Breast epithelium (tissue), 3 donors: ENCODE data around the gene PCNA.

ENCODE experiments used
- POLR2A ChIP-seq: fragments of 450-650 bp; IDR thresholded peaks from one replicate; pipeline ENCODE4 v1.6.1; 2016; ENCODE audit warnings: antibody characterized with exemption, mild to moderate bottlenecking, moderate library complexity
- POLR2AphosphoS5 ChIP-seq, 3 donors: sonication (generic); formaldehyde crosslinking; IDR thresholded peaks; one replicate each; pipeline ENCODE4 v1.6.1; 2017; ENCODE audit warnings: antibody characterized with exemption in 3 of 3
- TF ChIP-seq, protein P1 (sequence below), 3 donors: fragments of 450-650 bp; IDR thresholded peaks; one replicate each; pipeline ENCODE4 v1.5.1; 2016 to 2017; ENCODE audit warnings: antibody characterized with exemption in 3 of 3, mild to moderate bottlenecking in 3 of 3, moderate library complexity in 3 of 3

DNA sequence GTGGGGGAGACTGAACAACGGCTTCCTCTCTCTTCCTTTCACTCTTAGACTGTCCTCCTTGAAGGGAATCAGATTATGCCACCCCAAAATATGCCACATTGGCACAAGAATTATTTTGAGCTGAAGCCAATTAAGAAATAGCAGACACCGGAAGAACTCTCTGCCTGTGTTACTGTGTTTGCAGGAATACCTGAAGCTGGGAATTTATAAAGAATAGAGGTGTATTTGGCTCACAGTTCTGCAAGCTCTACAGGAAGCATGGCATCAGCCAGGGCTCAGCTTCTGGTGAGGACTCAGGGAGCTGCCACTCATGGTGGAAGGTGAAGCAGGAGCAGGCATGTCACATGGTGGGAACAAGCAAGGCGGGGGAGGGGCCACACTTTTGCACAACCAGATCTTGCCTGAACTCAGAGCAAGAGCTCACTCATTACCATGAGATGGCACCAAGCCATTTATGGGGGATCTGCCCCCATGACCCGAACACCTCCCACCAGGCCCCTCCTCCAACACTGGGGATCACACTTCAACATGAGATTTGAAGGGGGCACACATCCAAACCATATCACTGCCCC is 46.0 kb downstream of the PCNA start:
- TF ChIP-seq POLR2A (no peak), POLR2AphosphoS5 (IDR thresholded peaks at IDR 0.05) (no peak)
- TF ChIP-seq, protein P1, sequence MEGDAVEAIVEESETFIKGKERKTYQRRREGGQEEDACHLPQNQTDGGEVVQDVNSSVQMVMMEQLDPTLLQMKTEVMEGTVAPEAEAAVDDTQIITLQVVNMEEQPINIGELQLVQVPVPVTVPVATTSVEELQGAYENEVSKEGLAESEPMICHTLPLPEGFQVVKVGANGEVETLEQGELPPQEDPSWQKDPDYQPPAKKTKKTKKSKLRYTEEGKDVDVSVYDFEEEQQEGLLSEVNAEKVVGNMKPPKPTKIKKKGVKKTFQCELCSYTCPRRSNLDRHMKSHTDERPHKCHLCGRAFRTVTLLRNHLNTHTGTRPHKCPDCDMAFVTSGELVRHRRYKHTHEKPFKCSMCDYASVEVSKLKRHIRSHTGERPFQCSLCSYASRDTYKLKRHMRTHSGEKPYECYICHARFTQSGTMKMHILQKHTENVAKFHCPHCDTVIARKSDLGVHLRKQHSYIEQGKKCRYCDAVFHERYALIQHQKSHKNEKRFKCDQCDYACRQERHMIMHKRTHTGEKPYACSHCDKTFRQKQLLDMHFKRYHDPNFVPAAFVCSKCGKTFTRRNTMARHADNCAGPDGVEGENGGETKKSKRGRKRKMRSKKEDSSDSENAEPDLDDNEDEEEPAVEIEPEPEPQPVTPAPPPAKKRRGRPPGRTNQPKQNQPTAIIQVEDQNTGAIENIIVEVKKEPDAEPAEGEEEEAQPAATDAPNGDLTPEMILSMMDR (IDR thresholded peaks at IDR 0.05) = no peak
